ENCODE measurements around the gene HPS4. TPM values are rescaled to one million over a fixed set of nuclear protein-coding genes. Genes with fewer than 3 reads are reported as not detected.

The HPS4 gene
- total and polyA plus RNA-seq, 2 experiments from 2014 or later: 16.2 to 27.1 TPM

DNA sequence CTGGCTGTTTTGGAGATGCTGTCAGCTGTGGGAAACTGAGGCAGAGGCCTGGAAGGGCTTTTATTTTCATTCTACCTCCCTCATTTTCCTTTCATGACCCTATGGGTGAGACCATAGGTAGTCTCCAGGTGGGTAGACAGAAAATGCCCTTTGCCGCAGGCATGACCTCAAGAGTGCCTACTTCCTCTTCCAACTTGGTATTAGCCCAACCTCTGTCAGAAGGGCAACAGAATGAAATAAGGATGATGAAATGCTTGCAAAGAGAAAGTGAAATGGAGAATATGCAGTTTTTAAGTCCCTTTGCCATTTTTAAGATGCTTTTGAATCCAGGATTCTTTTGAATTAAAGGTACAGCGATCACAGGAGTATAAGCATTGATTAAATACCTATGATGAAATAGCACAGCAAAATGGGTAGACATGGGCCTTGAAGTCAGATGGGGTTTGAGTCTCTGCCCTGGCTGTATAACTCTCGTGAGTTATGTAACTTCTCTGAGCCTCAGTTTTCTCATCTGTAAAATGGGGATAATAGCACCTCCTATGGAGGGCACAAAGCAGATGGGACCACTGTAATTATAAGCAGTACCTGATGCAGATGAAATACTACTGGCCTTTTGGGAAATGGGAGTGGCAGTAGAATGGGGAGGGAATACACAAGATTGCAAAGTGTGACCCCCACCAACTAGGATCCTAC lies 50.8 kb downstream of the HPS4 start:
- H3K4me3 ChIP-seq: no peak overlapping the region
- H3K9me3 ChIP-seq (ENCODE audit: low read depth): no peaks in the 10 kb centered on the region
- no peak overlapping the region for H3K4me2 ChIP-seq (ENCODE audit: unreplicated experiment)
- no peak overlapping the region for H3K27ac ChIP-seq
- H3K79me2 ChIP-seq (ENCODE audit: insufficient read depth): no peaks in the 10 kb centered on the region
- 83% methylated on average over 3 of the region's 3 CpGs for WGBS, 2 experiments (ENCODE audit: low coverage in 1 of 2, low lambda C conversion rate in 2 of 2, missing lambda C conversion rate in 2 of 2)
- H3K9me2 ChIP-seq (ENCODE audit: insufficient read depth): no peaks in the 10 kb centered on the region
- H3K4me1 ChIP-seq (ENCODE audit: insufficient read depth): no peaks in the 10 kb centered on the region
- no peaks in the 10 kb centered on the region for H3K27me3 ChIP-seq (replicated peaks; ENCODE audit: insufficient read depth)
- TF ChIP-seq EZH2 (IDR thresholded peaks at IDR 0.05; ENCODE audit: insufficient read depth, poor library complexity, severe bottlenecking): no peak
- TF ChIP-seq EZH2phosphoT487 (IDR thresholded peaks at IDR 0.05; ENCODE audit: insufficient read depth, low read depth): no peak
- no peaks in the 10 kb centered on the region for H3K36me3 ChIP-seq (ENCODE audit: low read depth)
- 0 out of 2 replicates have a peak, but pooled peaks cover 6% of the 10 kb centered on the region for H3F3A ChIP-seq (ENCODE audit: insufficient read depth)
- in situ Hi-C loops (cut with MboI): no loop called here
- H3K9ac ChIP-seq: no peak overlapping the region
- H2AFZ ChIP-seq: no peak overlapping the region
- DNase-seq: no peak
- H4K20me1 ChIP-seq (ENCODE audit: insufficient read depth): no peaks in the 10 kb centered on the region

DNA sequence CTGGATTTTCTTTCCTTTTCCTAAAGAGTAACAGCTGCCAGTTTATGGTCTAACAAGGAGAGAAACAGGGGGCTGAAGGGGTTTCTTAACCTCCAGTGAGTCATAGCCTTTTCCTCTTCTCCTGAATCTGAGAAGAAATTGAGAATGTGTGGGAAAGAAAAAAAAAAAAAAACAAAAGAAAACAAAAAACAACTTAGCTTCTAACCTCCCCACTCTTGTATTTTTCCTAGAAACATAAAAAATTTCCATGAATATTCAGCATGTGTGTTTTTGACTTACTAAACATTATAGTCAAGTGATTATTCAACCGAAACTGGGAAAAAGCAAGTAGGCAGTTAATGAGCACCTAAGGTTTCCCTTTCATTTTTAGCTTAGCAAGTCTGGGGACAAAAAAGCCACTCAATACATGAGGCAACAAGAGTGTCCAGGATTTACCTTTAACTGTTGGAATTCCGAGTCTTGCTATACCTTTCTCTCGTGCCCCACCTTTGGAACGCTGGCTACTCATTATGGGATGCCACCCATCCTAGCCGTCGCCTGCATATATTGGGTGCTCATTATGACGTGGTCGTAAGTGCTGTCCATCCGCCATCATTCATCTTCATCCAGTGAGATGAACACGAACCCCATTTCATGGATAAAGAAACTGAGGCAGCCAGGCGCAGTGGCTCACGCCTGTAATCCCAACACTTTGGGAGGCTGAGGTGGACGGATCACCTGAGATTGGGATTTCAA lies 52.2 kb downstream of the HPS4 start:
- Histone ChIP-seq H3K79me2 (ENCODE audit: insufficient read depth) (no peaks in the 10 kb centered on the region), H3K36me3 (ENCODE audit: low read depth) (no peaks in the 10 kb centered on the region), H2AFZ (no peak overlapping the region), H3K9ac (no peak overlapping the region), H3F3A (ENCODE audit: insufficient read depth) (0 out of 2 replicates have a peak, but pooled peaks cover 6% of the 10 kb centered on the region), H3K9me3 (ENCODE audit: low read depth) (no peaks in the 10 kb centered on the region), H3K4me2 (ENCODE audit: unreplicated experiment) (no peak overlapping the region), H3K27me3 (replicated peaks; ENCODE audit: insufficient read depth) (no peaks in the 10 kb centered on the region; the same call in 1 of the 2 replicates), H4K20me1 (ENCODE audit: insufficient read depth) (no peaks in the 10 kb centered on the region), H3K4me1 (ENCODE audit: insufficient read depth) (no peaks in the 10 kb centered on the region), H3K27ac (no peak overlapping the region), H3K4me3 (no peak overlapping the region), H3K9me2 (ENCODE audit: insufficient read depth) (no peaks in the 10 kb centered on the region)
- TF ChIP-seq EZH2phosphoT487 (IDR thresholded peaks at IDR 0.05; ENCODE audit: insufficient read depth, low read depth) (no peak), EZH2 (IDR thresholded peaks at IDR 0.05; ENCODE audit: insufficient read depth, poor library complexity, severe bottlenecking) (no peak)
- WGBS, 2 experiments (ENCODE audit: low coverage in 1 of 2, low lambda C conversion rate in 2 of 2, missing lambda C conversion rate in 2 of 2): 87 to 89% methylated on average over 13 of the region's 13 CpGs
- no peak for DNase-seq
- in situ Hi-C loops (cut with MboI): no loop called here

DNA sequence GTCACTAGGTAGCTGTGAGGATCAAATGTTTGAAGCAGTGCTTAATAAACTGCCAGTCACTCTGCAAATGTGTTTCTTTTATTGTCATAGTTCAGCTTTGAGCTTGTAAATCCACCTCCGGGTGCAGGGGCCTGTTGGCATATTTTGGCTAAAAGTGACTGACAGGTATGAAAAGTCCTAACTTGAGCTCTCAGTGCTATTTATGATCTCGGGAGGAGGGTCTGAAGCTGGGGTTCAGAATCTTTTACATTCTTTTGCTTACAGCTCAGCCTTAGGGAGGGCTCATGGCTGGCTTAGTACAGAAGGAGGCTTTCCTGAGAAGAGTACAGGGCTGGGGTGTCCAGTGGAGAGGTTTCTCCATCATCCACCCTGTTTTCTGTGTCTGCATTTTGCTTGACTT lies 53.0 kb downstream of the HPS4 start:
- DNase-seq: no peak
- 72 to 88% methylated on average over 2 of the region's 2 CpGs for WGBS, 2 experiments (ENCODE audit: low coverage in 1 of 2, low lambda C conversion rate in 2 of 2, missing lambda C conversion rate in 2 of 2)
- no peaks in the 10 kb centered on the region for H3K36me3 ChIP-seq (ENCODE audit: low read depth)
- no peak overlapping the region for H3K4me3 ChIP-seq
- H3K4me2 ChIP-seq (ENCODE audit: unreplicated experiment): no peak overlapping the region
- H4K20me1 ChIP-seq (ENCODE audit: insufficient read depth): no peaks in the 10 kb centered on the region
- H3K27me3 ChIP-seq (replicated peaks; ENCODE audit: insufficient read depth): no peaks in the 10 kb centered on the region; the same call in 1 of the 2 replicates
- TF ChIP-seq EZH2phosphoT487 (IDR thresholded peaks at IDR 0.05; ENCODE audit: insufficient read depth, low read depth) (no peak), EZH2 (IDR thresholded peaks at IDR 0.05; ENCODE audit: insufficient read depth, poor library complexity, severe bottlenecking) (no peak)
- H3K9me2 ChIP-seq (ENCODE audit: insufficient read depth): no peaks in the 10 kb centered on the region
- no peaks in the 10 kb centered on the region for H3K4me1 ChIP-seq (ENCODE audit: insufficient read depth)
- H3F3A ChIP-seq (ENCODE audit: insufficient read depth): 0 out of 2 replicates have a peak, but pooled peaks cover 6% of the 10 kb centered on the region
- H3K9ac ChIP-seq: no peak overlapping the region
- H3K79me2 ChIP-seq (ENCODE audit: insufficient read depth): no peaks in the 10 kb centered on the region
- no peaks in the 10 kb centered on the region for H3K9me3 ChIP-seq (ENCODE audit: low read depth)
- in situ Hi-C loops (cut with MboI): no loop called here
- no peak overlapping the region for H2AFZ ChIP-seq
- no peak overlapping the region for H3K27ac ChIP-seq

DNA sequence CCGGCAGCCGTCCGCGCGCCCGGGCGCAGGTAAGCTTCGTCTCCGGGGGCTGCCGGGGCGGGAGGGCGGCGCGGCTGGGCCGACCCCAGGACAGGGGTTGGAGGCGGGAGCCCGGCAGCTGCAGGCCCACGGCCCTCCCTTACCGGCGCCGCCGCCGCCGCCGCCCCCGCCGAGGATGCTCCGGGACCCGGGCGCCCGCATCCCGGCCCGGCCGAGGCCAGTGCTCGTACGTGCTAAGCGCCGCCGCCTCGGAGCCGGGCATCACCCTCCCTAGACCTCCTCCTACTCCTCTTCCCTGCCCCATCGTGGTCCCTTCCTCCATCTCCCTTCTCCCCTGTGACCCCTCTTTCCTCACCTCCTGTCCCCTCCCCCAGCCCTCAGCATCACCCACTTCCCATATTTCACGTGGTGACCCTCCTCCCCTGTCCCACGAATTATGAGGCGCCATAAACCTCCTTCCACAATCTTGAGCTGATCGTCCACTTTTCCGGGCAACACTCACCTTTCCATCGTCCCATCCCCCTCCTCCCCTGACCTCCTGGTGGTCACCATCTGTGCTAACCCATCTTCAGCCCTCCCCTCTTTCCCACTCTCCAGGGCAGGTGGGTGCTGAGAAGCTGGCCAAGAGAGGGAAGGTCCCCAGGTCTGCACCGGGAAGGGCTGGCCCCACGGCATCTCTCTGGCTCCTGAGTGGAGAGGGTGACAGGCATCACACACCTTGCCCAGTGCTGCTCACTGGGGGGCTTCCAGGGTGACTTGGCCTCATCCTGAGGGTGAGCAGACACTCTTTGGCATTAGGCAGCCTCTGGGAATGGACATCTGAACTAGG lies 53.9 kb downstream of the HPS4 start:
- H3K4me3 ChIP-seq: peak overlapping the region; percentile 64

More for the DNA sequence above, 53.9 kb downstream of the HPS4 start:
- Histone ChIP-seq H2AFZ (peak overlapping the region; percentile 62; the same call in 1 of the 2 replicates), H3K9ac (no peak overlapping the region), H3K79me2 (ENCODE audit: insufficient read depth) (no peaks in the 10 kb centered on the region), H3K4me1 (ENCODE audit: insufficient read depth) (no peaks in the 10 kb centered on the region), H3K27ac (no peak overlapping the region), H3K36me3 (ENCODE audit: low read depth) (no peaks in the 10 kb centered on the region), H3K4me2 (ENCODE audit: unreplicated experiment) (no peak overlapping the region), H3K9me2 (ENCODE audit: insufficient read depth) (no peaks in the 10 kb centered on the region), H3K27me3 (replicated peaks; ENCODE audit: insufficient read depth) (no peaks in the 10 kb centered on the region; the same call in 1 of the 2 replicates), H3F3A (ENCODE audit: insufficient read depth) (0 out of 2 replicates have a peak, but pooled peaks cover 6% of the 10 kb centered on the region), H3K9me3 (ENCODE audit: low read depth) (no peaks in the 10 kb centered on the region), H4K20me1 (ENCODE audit: insufficient read depth) (no peaks in the 10 kb centered on the region)
- TF ChIP-seq EZH2phosphoT487 (IDR thresholded peaks at IDR 0.05; ENCODE audit: insufficient read depth, low read depth) (no peak), EZH2 (IDR thresholded peaks at IDR 0.05; ENCODE audit: insufficient read depth, poor library complexity, severe bottlenecking) (no peak)
- in situ Hi-C loops (cut with MboI): no loop called here
- DNase-seq: peak; percentile 29
- 14 to 79% methylated on average over 7 to 47 of the region's 50 CpGs for WGBS, 2 experiments (ENCODE audit: low coverage in 1 of 2, low lambda C conversion rate in 2 of 2, missing lambda C conversion rate in 2 of 2)
